Endodermal cell (in vitro differentiated cells): ENCODE data around the gene NLRP9. TPM values are rescaled to one million over a fixed set of nuclear protein-coding genes. Genes with fewer than 3 reads are reported as not detected.
A peak's percentile ranks its signal among the peaks of the same experiment; 100 is the strongest.

Experiments used
- DNase-seq: peaks from one replicate; pipeline ENCODE4 v3.0.0-alpha.2; 2017
- H3K27ac ChIP-seq: 2 replicates; pipeline ENCODE4 v1.5.1; 2013; ENCODE audit warnings: mild to moderate bottlenecking, low read depth, low read length, moderate library complexity
- H3K27me3 ChIP-seq: 2 replicates; pipeline ENCODE4 v1.6.1; 2013; ENCODE audit warnings: mild to moderate bottlenecking, low read length, moderate library complexity; ENCODE audit not compliant: insufficient read depth, control insufficient read depth, poor library complexity, severe bottlenecking
- H3K36me3 ChIP-seq: 2 replicates; pipeline ENCODE4 v1.7.0; 2013; ENCODE audit warnings: mild to moderate bottlenecking, low read length, moderate library complexity; ENCODE audit not compliant: control insufficient read depth, insufficient read depth
- H3K4me1 ChIP-seq: one replicate; pipeline ENCODE4 v1.7.0; 2013; ENCODE audit warnings: low read length; ENCODE audit not compliant: control insufficient read depth, insufficient read depth
- H3K4me3 ChIP-seq: 2 replicates; pipeline ENCODE4 v1.5.1; 2013; ENCODE audit warnings: mild to moderate bottlenecking, low read length, moderate library complexity
- H3K9ac ChIP-seq: 2 replicates; pipeline ENCODE4 v1.6.1; 2013; ENCODE audit warnings: mild to moderate bottlenecking, low read length, moderate library complexity; ENCODE audit not compliant: poor library complexity, severe bottlenecking; ENCODE audit errors: extremely low read depth
- H3K9me3 ChIP-seq: 2 replicates; pipeline ENCODE4 v1.6.1; 2013; ENCODE audit warnings: mild to moderate bottlenecking, low read length, moderate library complexity; ENCODE audit not compliant: control insufficient read depth
- H3K27ac Mint-ChIP-seq: 2 replicates; pipeline ENCODE4 v1.8.0; 2020; ENCODE audit warnings: mixed read lengths
- H3K27me3 Mint-ChIP-seq: 2 replicates; pipeline ENCODE4 v1.8.0; 2021; ENCODE audit warnings: mild to moderate bottlenecking, mixed read lengths; ENCODE audit not compliant: insufficient read depth
- H3K36me3 Mint-ChIP-seq: 2 replicates; pipeline ENCODE4 v1.8.0; 2020; ENCODE audit warnings: low read depth, mixed read lengths
- H3K4me1 Mint-ChIP-seq: 2 replicates; pipeline ENCODE4 v1.8.0; 2020; ENCODE audit warnings: mixed read lengths
- H3K4me3 Mint-ChIP-seq: 2 replicates; pipeline ENCODE4 v1.8.0; 2020; ENCODE audit warnings: mild to moderate bottlenecking, moderate library complexity, mixed read lengths
- H3K9me3 Mint-ChIP-seq: 2 replicates; pipeline ENCODE4 v1.8.0; 2020; ENCODE audit warnings: mild to moderate bottlenecking, mixed read lengths
- CTCF ChIP-seq: fragments of 200-600 bp; sonication (generic); conservative IDR thresholded peaks from 2 replicates; pipeline ENCODE4 v1.5.0; 2021; ENCODE audit warnings: antibody characterized with exemption, mild to moderate bottlenecking
- WGBS, 2 experiments: methylation state at CpG; one replicate each; pipeline versions ENCODE4 v1.1.5 to v1.1.7; 2013; ENCODE audit warnings: missing lambda C conversion rate in 2 of 2, mixed read lengths in 1 of 2; ENCODE audit not compliant: insufficient coverage in 1 of 2, insufficient read length in 1 of 2; 5-methylcytosine and 5-hydroxymethylcytosine counted together
- total RNA-seq, 2 donors: library from RNA; stranded (reverse); fragmentation: NEBNext Ultra II Directional in 1 of 2; extraction: Animal tissue kit (Norgen Biotek cat#: 25700) in 1 of 2; gene quantifications; 2 replicates in 1 of 2; 3 replicates in 1 of 2; pipeline ENCODE4 v1.2.1, GENCODE V29; 2021

Gene NLRP9
- total RNA-seq, 2 donors from 2014 or later = not detected

DNA sequence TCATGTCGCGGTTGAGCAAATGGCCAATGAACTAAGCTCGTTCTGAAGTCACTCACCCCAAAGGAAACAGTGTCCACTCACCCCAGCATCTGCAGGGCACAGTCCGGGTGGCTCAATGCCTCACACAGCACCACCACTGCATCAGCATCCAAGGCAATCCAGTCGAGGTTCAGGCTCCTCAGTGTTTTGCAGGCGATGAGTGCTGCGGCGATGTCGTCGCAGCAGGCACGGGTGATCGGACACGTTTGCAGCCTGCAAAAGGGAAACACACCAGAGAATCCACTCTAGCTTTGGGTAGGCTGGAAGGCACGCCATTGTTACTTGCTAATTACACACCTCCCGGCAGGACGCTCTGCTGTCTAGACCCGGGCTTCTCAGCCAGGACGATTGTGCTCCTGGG is 26.5 kb downstream of the NLRP9 start:
- DNase-seq = no peak
- H3K4me1 Mint-ChIP-seq = no peaks in the 10 kb centered on the region
- Histone ChIP-seq H3K9ac (no peak overlapping the region), H3K27ac (no peak overlapping the region), H3K9me3 (peaks cover 48% of the 10 kb centered on the region), H3K27me3 (no peaks in the 10 kb centered on the region), H3K4me3 (no peak overlapping the region), H3K4me1 (no peaks in the 10 kb centered on the region), H3K36me3 (no peaks in the 10 kb centered on the region)
- H3K27me3 Mint-ChIP-seq = peaks cover 2% of the 10 kb centered on the region
- H3K27ac Mint-ChIP-seq = no peak overlapping the region
- 85 to 88% methylated on average over 13 to 18 of the region's 18 CpGs for WGBS, 2 experiments
- H3K9me3 Mint-ChIP-seq = peaks cover 85% of the 10 kb centered on the region
- peaks cover 3% of the 10 kb centered on the region for H3K36me3 Mint-ChIP-seq
- H3K4me3 Mint-ChIP-seq = no peak overlapping the region
- no peak for TF ChIP-seq CTCF

- Mint-ChIP-seq H3K27ac (no peak overlapping the region), H3K4me3 (no peak overlapping the region), H3K36me3 (peaks cover 34% of the 10 kb centered on the region), H3K4me1 (no peaks in the 10 kb centered on the region), H3K27me3 (peaks cover 10% of the 10 kb centered on the region), H3K9me3 (peaks cover 75% of the 10 kb centered on the region)
- no peak for TF ChIP-seq CTCF
- Histone ChIP-seq H3K27me3 (no peaks in the 10 kb centered on the region), H3K36me3 (peaks cover 25% of the 10 kb centered on the region), H3K4me3 (no peak overlapping the region), H3K27ac (no peak overlapping the region), H3K9me3 (peaks cover 36% of the 10 kb centered on the region), H3K9ac (no peak overlapping the region), H3K4me1 (no peaks in the 10 kb centered on the region)
- DNase-seq = no peak
- WGBS, 2 experiments = 94% methylated on average over 3 of the region's 3 CpGs; no CpG with 5 or more reads in 1 of the 2 experiments
Observed at GRCh38 chr19:55705972-55706371, 32.2 kb downstream of the NLRP9 start.

- H3K4me3 Mint-ChIP-seq = no peak overlapping the region
- H3K9ac ChIP-seq = no peak overlapping the region
- no peak overlapping the region for H3K4me3 ChIP-seq
- H3K4me1 Mint-ChIP-seq = no peaks in the 10 kb centered on the region
- no peak overlapping the region for H3K27ac ChIP-seq
- no peaks in the 10 kb centered on the region for H3K4me1 ChIP-seq
- peaks cover 31% of the 10 kb centered on the region for H3K36me3 ChIP-seq
- H3K36me3 Mint-ChIP-seq = peaks cover 41% of the 10 kb centered on the region
- peaks cover 10% of the 10 kb centered on the region for H3K27me3 Mint-ChIP-seq
- peaks cover 62% of the 10 kb centered on the region for H3K9me3 Mint-ChIP-seq
- peak; percentile 59 for DNase-seq
- WGBS, 2 experiments = 93 to 94% methylated on average over 13 to 15 of the region's 15 CpGs
- H3K27me3 ChIP-seq = no peaks in the 10 kb centered on the region
- peaks cover 36% of the 10 kb centered on the region for H3K9me3 ChIP-seq
- no peak for TF ChIP-seq CTCF
- H3K27ac Mint-ChIP-seq = no peak overlapping the region
Observed at GRCh38 chr19:55704494-55705245, 33.5 kb downstream of the NLRP9 start.
